H9 (cell line): Measurements from ENCODE around the gene SYCN. TPM values are rescaled to one million over a fixed set of nuclear protein-coding genes. Genes with fewer than 3 reads are reported as not detected.

Experiments
- DNase-seq: peaks from one replicate; pipeline ENCODE4 v3.0.0-alpha.2; 2017
- H2AFZ ChIP-seq: one replicate; pipeline ENCODE4 v1.6.1; 2013; ENCODE audit warnings: mild to moderate bottlenecking, low read length, control low read depth, moderate library complexity
- H2AK5ac ChIP-seq: 2 replicates; pipeline ENCODE4 v1.6.1; 2013; ENCODE audit warnings: low read length, control low read depth, mixed read lengths; ENCODE audit not compliant: insufficient read length
- H2BK120ac ChIP-seq: one replicate; pipeline ENCODE4 v1.6.1; 2013; ENCODE audit warnings: low read depth, mild to moderate bottlenecking, low read length, control low read depth, inconsistent platforms; ENCODE audit not compliant: poor library complexity, severe bottlenecking
- H2BK12ac ChIP-seq: 2 replicates; pipeline ENCODE4 v1.6.1; 2013; ENCODE audit warnings: low read length, control low read depth, mixed read lengths, low read depth; ENCODE audit not compliant: insufficient read length
- H2BK15ac ChIP-seq: 2 replicates; pipeline ENCODE4 v1.6.1; 2013; ENCODE audit warnings: low read depth, low read length, control low read depth
- H2BK20ac ChIP-seq: one replicate; pipeline ENCODE4 v1.6.1; 2013; ENCODE audit warnings: low read depth, mild to moderate bottlenecking, low read length, control low read depth, inconsistent platforms; ENCODE audit not compliant: poor library complexity, severe bottlenecking
- H2BK5ac ChIP-seq: 2 replicates; pipeline ENCODE4 v1.6.1; 2013; ENCODE audit warnings: low read length, control low read depth, mixed read lengths; ENCODE audit not compliant: insufficient read length
- H3K14ac ChIP-seq: 2 replicates; pipeline ENCODE4 v1.6.1; 2013; ENCODE audit warnings: low read length, control low read depth; ENCODE audit not compliant: insufficient read depth
- H3K18ac ChIP-seq: 2 replicates; pipeline ENCODE4 v1.6.1; 2013; ENCODE audit warnings: low read depth, mild to moderate bottlenecking, mixed read lengths, low read length, control low read depth; ENCODE audit not compliant: insufficient read length
- H3K23ac ChIP-seq: 2 replicates; pipeline ENCODE4 v1.6.1; 2013; ENCODE audit warnings: low read length, control low read depth, mixed read lengths, low read depth; ENCODE audit not compliant: insufficient read length
- H3K23me2 ChIP-seq: 2 replicates; pipeline ENCODE4 v1.6.1; 2013; ENCODE audit warnings: low read depth, mild to moderate bottlenecking, mixed read lengths, low read length, control low read depth; ENCODE audit not compliant: insufficient read length, poor library complexity, severe bottlenecking
- H3K27ac ChIP-seq: 2 replicates; pipeline ENCODE4 v1.5.1; 2013; ENCODE audit warnings: low read length, control low read depth, mixed read lengths, low read depth; ENCODE audit not compliant: insufficient read length
- H3K27me3 ChIP-seq: 2 replicates; pipeline ENCODE4 v1.6.1; 2013; ENCODE audit warnings: low read length, control low read depth, inconsistent platforms; ENCODE audit not compliant: insufficient read depth
- H3K4ac ChIP-seq: 2 replicates; pipeline ENCODE4 v1.6.1; 2013; ENCODE audit warnings: low read depth, mild to moderate bottlenecking, control low read depth, inconsistent platforms, low read length, moderate library complexity
- H3K4me1 ChIP-seq: 2 replicates; pipeline ENCODE4 v1.6.1; 2013; ENCODE audit warnings: low read length, control low read depth, inconsistent platforms; ENCODE audit not compliant: insufficient read depth
- H3K4me2 ChIP-seq: 2 replicates; pipeline ENCODE4 v1.6.1; 2013; ENCODE audit warnings: low read length, control low read depth, mixed read lengths; ENCODE audit not compliant: insufficient read length, insufficient read depth
- H3K56ac ChIP-seq: 2 replicates; pipeline ENCODE4 v1.6.1; 2013; ENCODE audit warnings: low read depth, mild to moderate bottlenecking, mixed read lengths, low read length, control low read depth; ENCODE audit not compliant: insufficient read length
- H3K79me1 ChIP-seq: 2 replicates; pipeline ENCODE4 v1.6.1; 2013; ENCODE audit warnings: low read depth, mild to moderate bottlenecking, moderate library complexity, low read length, control low read depth, inconsistent platforms; ENCODE audit not compliant: insufficient read depth, poor library complexity, severe bottlenecking
- H3K79me2 ChIP-seq: 2 replicates; pipeline ENCODE4 v1.6.1; 2013; ENCODE audit warnings: low read length, control low read depth, inconsistent platforms; ENCODE audit not compliant: insufficient read depth
- H3K9ac ChIP-seq: 2 replicates; pipeline ENCODE4 v1.6.1; 2013; ENCODE audit warnings: low read length, control low read depth, mixed read lengths; ENCODE audit not compliant: insufficient read length; ENCODE audit errors: extremely low read depth
- H3K9me3 ChIP-seq: one replicate; pipeline ENCODE4 v1.6.1; 2013; ENCODE audit warnings: low read depth, low read length, inconsistent platforms; ENCODE audit not compliant: control insufficient read depth
- H3T11ph ChIP-seq: one replicate; pipeline ENCODE4 v1.6.1; 2013; ENCODE audit warnings: mild to moderate bottlenecking, low read length, control low read depth, inconsistent platforms
- H4K20me1 ChIP-seq: one replicate; pipeline ENCODE4 v1.6.1; 2013; ENCODE audit not compliant: control insufficient read depth, insufficient read length, insufficient read depth
- H4K5ac ChIP-seq: 2 replicates; pipeline ENCODE4 v1.6.1; 2013; ENCODE audit warnings: low read depth, mild to moderate bottlenecking, mixed read lengths, low read length, control low read depth; ENCODE audit not compliant: insufficient read length
- H4K8ac ChIP-seq: replicated peaks from 2 replicates; pipeline ENCODE4 v1.6.1; 2013; ENCODE audit warnings: low read length, control low read depth, mixed read lengths, low read depth; ENCODE audit not compliant: insufficient read length
- H4K91ac ChIP-seq: 2 replicates; pipeline ENCODE4 v1.6.1; 2013; ENCODE audit warnings: low read depth, mild to moderate bottlenecking, moderate library complexity, mixed read lengths, low read length, control low read depth; ENCODE audit not compliant: insufficient read length
- H3K27ac Mint-ChIP-seq, 3 experiments: 2 replicates in 2 of 3; 3 replicates in 1 of 3; pipeline ENCODE4 v1.8.0; 2020 to 2021; ENCODE audit warnings: mixed read lengths in 3 of 3, mild to moderate bottlenecking in 1 of 3, moderate library complexity in 1 of 3
- H3K27me3 Mint-ChIP-seq: 2 replicates; pipeline ENCODE4 v1.8.0; 2021; ENCODE audit warnings: low read depth, mild to moderate bottlenecking, moderate library complexity, mixed read lengths
- H3K36me3 Mint-ChIP-seq, 3 experiments: 2 replicates in 2 of 3; 3 replicates in 1 of 3; pipeline ENCODE4 v1.8.0; 2020 to 2021; ENCODE audit warnings: low read depth in 3 of 3, mixed read lengths in 3 of 3; ENCODE audit not compliant: insufficient read depth in 1 of 3
- H3K4me1 Mint-ChIP-seq, 2 experiments: 2 replicates each; pipeline ENCODE4 v1.8.0; 2020; ENCODE audit warnings: mixed read lengths in 2 of 2
- H3K4me3 Mint-ChIP-seq, 2 experiments: 2 replicates in 1 of 2; 3 replicates in 1 of 2; pipeline ENCODE4 v1.8.0; 2020 to 2021; ENCODE audit warnings: mild to moderate bottlenecking in 2 of 2, mixed read lengths in 2 of 2, moderate library complexity in 1 of 2
- H3K9me3 Mint-ChIP-seq, 2 experiments: 2 replicates in 1 of 2; 3 replicates in 1 of 2; pipeline ENCODE4 v1.8.0; 2020; ENCODE audit warnings: mild to moderate bottlenecking in 2 of 2, mixed read lengths in 2 of 2, moderate library complexity in 1 of 2
- WGBS: extraction: QIAGEN DNeasy Blood & Tissue Kit; methylation state at CpG from one replicate; pipeline ENCODE4 v1.1.7; 2013; ENCODE audit warnings: missing lambda C conversion rate, low lambda C conversion rate, mixed read lengths; ENCODE audit not compliant: insufficient read length; ENCODE audit errors: extremely low coverage; 5-methylcytosine and 5-hydroxymethylcytosine counted together
- total RNA-seq: library from RNA; stranded (reverse); gene quantifications from 2 replicates; pipeline ENCODE4 v1.2.1, GENCODE V29; 2021
- TF ChIP-seq, protein P1 (sequence below): fragments of 200-600 bp; sonication (generic); conservative IDR thresholded peaks from 3 replicates; pipeline ENCODE4 v1.8.0; 2021; ENCODE audit warnings: antibody characterized with exemption, mild to moderate bottlenecking

Gene SYCN
- total RNA-seq, 1 experiment from 2014 or later, result not detected

DNA sequence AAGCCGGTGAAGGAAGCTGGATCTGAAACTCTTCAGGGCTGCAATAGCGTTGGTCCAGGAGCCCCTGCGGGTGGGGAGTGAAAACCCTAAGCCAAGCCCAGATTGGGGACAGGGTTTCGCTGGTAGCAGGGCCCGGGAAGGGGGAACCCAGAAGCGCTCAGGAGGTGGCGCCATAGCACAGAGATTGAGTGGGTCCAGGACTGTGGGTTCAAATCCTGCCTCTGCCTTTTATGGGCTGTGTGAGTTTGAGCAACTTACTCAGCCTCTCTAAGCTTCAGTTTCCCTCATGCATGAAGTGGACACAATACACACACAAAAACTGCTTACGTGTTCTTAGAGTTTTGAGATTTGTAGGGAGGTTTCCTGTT lies 8.3 kb upstream of the SYCN start:
- Mint-ChIP-seq H3K36me3 (peaks cover 0 to 2% (median 0%) of the 10 kb centered on the region in 3 experiments; a peak in 2 of 7 replicates), H3K27me3 (peaks cover 20% of the 10 kb centered on the region), H3K4me3 (peak overlapping the region in 1 of 2 experiments; percentile 5; a peak in 1 of 5 replicates), H3K27ac (peak overlapping the region in 1 of 3 experiments; percentile 40; a peak in 1 of 7 replicates), H3K9me3 (peaks cover 12 to 14% of the 10 kb centered on the region in 2 experiments; a peak in 4 of 5 replicates), H3K4me1 (no peaks in the 10 kb centered on the region)
- H3K14ac ChIP-seq, result no peak overlapping the region
- no peak overlapping the region for H3T11ph ChIP-seq
- H3K79me1 ChIP-seq, result no peaks in the 10 kb centered on the region
- no peak overlapping the region for H3K23ac ChIP-seq
- no peak overlapping the region for H2AFZ ChIP-seq
- no peaks in the 10 kb centered on the region for H3K4me1 ChIP-seq
- H3K9me3 ChIP-seq, result no peaks in the 10 kb centered on the region
- no CpG with 5 or more reads among the region's 8 CpGs for WGBS
- no peak overlapping the region for H2BK120ac ChIP-seq
- no peak overlapping the region for H3K4me2 ChIP-seq
- H3K27me3 ChIP-seq, result no peaks in the 10 kb centered on the region
- no peak overlapping the region for H4K91ac ChIP-seq
- no peak overlapping the region for H3K56ac ChIP-seq
- no peak overlapping the region for H4K5ac ChIP-seq
- DNase-seq, result peak; percentile 70
- H3K18ac ChIP-seq, result no peak overlapping the region
- H3K9ac ChIP-seq, result no peak overlapping the region
- H2BK15ac ChIP-seq, result no peak overlapping the region
- H2AK5ac ChIP-seq, result no peak overlapping the region
- no peak overlapping the region for H2BK5ac ChIP-seq
- no peaks in the 10 kb centered on the region for H3K23me2 ChIP-seq
- no peaks in the 10 kb centered on the region for H3K79me2 ChIP-seq
- no peak overlapping the region for H2BK12ac ChIP-seq
- no peak overlapping the region for H4K8ac ChIP-seq
- no peak overlapping the region for H2BK20ac ChIP-seq
- no peak overlapping the region for H3K4ac ChIP-seq
- no peaks in the 10 kb centered on the region for H4K20me1 ChIP-seq
- no peak overlapping the region for H3K27ac ChIP-seq
- TF ChIP-seq, protein P1, sequence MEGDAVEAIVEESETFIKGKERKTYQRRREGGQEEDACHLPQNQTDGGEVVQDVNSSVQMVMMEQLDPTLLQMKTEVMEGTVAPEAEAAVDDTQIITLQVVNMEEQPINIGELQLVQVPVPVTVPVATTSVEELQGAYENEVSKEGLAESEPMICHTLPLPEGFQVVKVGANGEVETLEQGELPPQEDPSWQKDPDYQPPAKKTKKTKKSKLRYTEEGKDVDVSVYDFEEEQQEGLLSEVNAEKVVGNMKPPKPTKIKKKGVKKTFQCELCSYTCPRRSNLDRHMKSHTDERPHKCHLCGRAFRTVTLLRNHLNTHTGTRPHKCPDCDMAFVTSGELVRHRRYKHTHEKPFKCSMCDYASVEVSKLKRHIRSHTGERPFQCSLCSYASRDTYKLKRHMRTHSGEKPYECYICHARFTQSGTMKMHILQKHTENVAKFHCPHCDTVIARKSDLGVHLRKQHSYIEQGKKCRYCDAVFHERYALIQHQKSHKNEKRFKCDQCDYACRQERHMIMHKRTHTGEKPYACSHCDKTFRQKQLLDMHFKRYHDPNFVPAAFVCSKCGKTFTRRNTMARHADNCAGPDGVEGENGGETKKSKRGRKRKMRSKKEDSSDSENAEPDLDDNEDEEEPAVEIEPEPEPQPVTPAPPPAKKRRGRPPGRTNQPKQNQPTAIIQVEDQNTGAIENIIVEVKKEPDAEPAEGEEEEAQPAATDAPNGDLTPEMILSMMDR, result peak; percentile 78
